Ectodermal cell (in vitro differentiated cells): ENCODE results near the gene FGD2.

ENCODE experiments used
- H3K27ac ChIP-seq: 2 replicates; pipeline ENCODE4 v1.7.0; 2013; ENCODE audit warnings: mild to moderate bottlenecking, low read depth, low read length; ENCODE audit not compliant: insufficient read depth, poor library complexity, severe bottlenecking
- H3K27me3 ChIP-seq: 2 replicates; pipeline ENCODE4 v1.7.0; 2013; ENCODE audit warnings: mild to moderate bottlenecking, low read length; ENCODE audit not compliant: insufficient read depth, control insufficient read depth, poor library complexity, severe bottlenecking
- H3K36me3 ChIP-seq: one replicate; pipeline ENCODE4 v1.7.0; 2013; ENCODE audit warnings: low read length; ENCODE audit not compliant: control insufficient read depth, insufficient read depth
- H3K4me1 ChIP-seq: one replicate; pipeline ENCODE4 v1.7.0; 2013; ENCODE audit warnings: low read length; ENCODE audit not compliant: control insufficient read depth, insufficient read depth
- H3K4me3 ChIP-seq: 2 replicates; pipeline ENCODE4 v1.7.0; 2013; ENCODE audit warnings: low read depth, low read length, control low read depth; ENCODE audit not compliant: insufficient read depth
- H3K9me3 ChIP-seq: 2 replicates; pipeline ENCODE4 v1.7.0; 2013; ENCODE audit warnings: mild to moderate bottlenecking, low read length, moderate library complexity; ENCODE audit not compliant: control insufficient read depth
- WGBS, 2 experiments: methylation state at CpG; one replicate each; pipeline ENCODE4 v1.1.7; 2013; ENCODE audit warnings: missing lambda C conversion rate in 2 of 2; 5-methylcytosine and 5-hydroxymethylcytosine counted together

FGD2 gene

DNA sequence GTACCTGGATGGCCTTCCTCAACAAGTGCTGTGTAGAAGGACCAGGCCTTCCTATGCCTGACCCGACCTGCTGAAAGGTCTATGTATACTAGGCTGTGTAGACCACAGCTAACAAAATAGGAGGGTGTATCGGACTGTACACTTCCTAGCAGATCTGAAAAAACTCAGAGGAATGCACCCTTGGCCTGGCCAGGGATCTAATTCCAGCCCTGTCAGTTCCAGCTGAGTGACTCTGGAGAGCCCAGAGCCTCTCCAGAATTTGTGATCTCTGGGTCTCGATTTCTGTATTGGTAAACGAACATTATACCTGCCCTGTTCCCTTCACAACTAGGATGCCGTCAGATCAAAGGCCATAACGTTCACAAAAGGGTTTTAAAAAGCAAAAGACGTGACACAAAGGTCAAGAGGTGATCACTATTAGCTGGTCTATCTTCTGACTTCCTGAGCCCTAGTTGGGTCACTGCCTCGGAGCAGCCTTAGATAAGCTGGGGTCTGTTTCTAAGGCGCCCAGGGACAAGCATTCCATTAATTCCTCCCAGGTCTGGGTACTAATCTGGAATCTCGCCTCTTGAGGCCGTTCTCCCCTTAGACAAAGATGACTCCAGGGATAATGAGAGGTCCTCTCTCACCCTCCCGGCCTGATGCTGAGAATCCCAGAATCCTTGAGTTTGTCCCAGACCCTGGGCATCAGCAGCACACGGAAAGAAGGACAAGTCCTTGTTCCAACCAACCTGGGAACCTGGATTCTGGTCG is 33.4 kb upstream of the FGD2 start:
- Histone ChIP-seq H3K9me3 (no peaks in the 10 kb centered on the region), H3K4me3 (no peak overlapping the region), H3K27me3 (no peaks in the 10 kb centered on the region), H3K36me3 (peaks cover 83% of the 10 kb centered on the region), H3K4me1 (no peaks in the 10 kb centered on the region), H3K27ac (no peak overlapping the region)
- 93 to 95% methylated on average over 14 of the region's 14 CpGs for WGBS, 2 experiments

DNA sequence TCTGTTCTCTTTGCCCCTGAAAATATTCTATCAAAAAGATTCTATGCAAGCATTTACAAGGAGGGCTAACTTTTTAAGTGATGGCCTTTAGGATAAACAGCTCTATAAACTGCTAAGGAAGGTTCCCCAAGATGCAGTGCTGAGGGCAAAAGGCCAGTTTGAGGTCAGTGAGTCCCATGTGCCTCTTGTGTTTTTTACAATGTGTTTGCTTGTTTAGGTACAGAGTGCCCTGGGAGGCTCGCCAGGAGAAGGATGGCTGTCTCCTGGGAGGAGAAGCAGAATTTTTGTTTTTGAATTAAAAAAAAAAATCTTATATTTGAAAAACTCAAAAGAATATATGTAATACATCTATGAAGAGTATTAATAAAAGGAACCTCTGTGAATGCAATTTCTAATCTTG is 32.3 kb upstream of the FGD2 start:
- Histone ChIP-seq H3K4me3 (no peak overlapping the region), H3K9me3 (no peaks in the 10 kb centered on the region), H3K36me3 (peaks cover 92% of the 10 kb centered on the region), H3K27me3 (no peaks in the 10 kb centered on the region), H3K4me1 (no peaks in the 10 kb centered on the region), H3K27ac (no peak overlapping the region)
- WGBS, 2 experiments, result 100% methylated on average over 1 of the region's 1 CpG; no CpG with 5 or more reads in 1 of the 2 experiments

DNA sequence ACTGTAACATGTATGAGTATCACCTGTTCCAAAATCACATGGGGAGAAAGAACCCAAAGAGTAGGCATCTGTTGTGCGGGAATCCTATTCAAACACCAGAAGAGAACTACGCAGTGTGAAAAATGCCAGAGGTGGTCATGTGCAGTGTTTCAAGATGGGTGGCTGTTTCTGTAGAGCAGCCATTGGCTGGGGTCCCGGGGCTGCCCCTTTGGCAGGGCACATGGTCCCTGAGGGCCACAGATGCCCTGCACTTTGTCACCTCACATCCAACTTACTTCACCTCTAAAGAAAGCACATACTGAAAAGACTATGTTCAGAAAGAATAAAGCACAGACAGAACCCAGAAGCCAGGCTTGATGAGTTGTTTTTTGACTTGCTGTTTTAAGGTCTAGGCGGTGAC is 31.8 kb upstream of the FGD2 start:
- Histone ChIP-seq H3K4me1 (no peaks in the 10 kb centered on the region), H3K27me3 (no peaks in the 10 kb centered on the region), H3K36me3 (peaks cover 92% of the 10 kb centered on the region), H3K4me3 (no peak overlapping the region), H3K27ac (no peak overlapping the region), H3K9me3 (no peaks in the 10 kb centered on the region)
- WGBS, 2 experiments, result 90 to 95% methylated on average over 4 of the region's 4 CpGs

DNA sequence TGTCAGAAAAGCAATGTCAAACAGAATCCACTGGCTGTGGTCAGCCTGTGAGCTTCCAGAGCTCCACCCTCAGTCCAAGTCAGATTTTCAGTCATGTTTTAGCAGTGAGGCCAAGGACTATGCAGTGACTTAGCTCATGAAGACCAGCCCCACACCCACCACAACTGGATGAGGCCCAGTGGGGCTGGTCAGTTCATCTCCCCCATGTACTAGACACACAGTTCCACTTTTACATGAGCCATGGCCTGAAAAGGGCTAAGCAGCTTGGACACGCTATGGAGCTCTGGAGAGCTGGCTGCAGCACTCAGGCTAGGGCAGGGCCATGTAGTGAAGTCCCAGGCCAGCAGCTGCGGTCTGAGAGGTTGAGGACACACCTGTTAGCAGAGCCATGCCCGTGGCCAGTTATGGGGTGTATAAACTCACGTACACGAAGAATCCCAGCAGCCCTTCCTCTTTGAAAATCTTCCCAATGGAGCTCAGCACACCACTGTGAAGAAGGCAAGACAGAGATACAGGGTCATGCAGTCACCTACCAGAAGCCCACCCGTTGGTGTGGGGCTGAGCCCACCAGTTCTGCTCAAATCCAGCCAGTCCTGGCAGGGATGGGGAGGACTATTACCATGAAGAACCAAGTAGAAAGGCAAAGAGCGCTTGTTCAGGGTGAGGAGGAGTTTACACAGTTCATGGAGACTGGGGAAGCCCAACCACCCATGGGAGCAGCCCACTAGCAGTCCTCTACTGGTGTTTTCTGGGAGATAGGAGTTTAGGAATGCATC is 30.0 kb upstream of the FGD2 start:
- Histone ChIP-seq H3K9me3 (no peaks in the 10 kb centered on the region), H3K4me3 (no peak overlapping the region), H3K4me1 (peaks cover 2% of the 10 kb centered on the region), H3K27ac (no peak overlapping the region), H3K36me3 (peaks cover 77% of the 10 kb centered on the region), H3K27me3 (no peaks in the 10 kb centered on the region)
- WGBS, 2 experiments, result 95% methylated on average over 7 of the region's 7 CpGs

DNA sequence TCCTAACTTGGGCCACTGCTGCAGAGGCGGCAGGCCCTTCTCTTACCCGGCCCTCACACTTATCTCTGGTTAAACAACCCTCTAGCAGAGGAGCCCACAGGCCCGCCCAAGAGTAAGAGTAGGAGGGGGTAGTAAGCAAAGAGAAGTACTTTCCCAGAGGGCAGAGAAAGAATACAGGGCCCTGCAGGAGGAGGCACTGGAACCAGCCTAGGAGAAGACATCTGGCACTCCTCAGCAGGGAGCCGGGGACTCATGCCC is 29.5 kb upstream of the FGD2 start:
- Histone ChIP-seq H3K36me3 (peaks cover 72% of the 10 kb centered on the region), H3K9me3 (no peaks in the 10 kb centered on the region), H3K4me1 (peaks cover 7% of the 10 kb centered on the region), H3K27me3 (no peaks in the 10 kb centered on the region), H3K4me3 (no peak overlapping the region), H3K27ac (no peak overlapping the region)
- WGBS, 2 experiments, result 95 to 99% methylated on average over 3 to 4 of the region's 4 CpGs

DNA sequence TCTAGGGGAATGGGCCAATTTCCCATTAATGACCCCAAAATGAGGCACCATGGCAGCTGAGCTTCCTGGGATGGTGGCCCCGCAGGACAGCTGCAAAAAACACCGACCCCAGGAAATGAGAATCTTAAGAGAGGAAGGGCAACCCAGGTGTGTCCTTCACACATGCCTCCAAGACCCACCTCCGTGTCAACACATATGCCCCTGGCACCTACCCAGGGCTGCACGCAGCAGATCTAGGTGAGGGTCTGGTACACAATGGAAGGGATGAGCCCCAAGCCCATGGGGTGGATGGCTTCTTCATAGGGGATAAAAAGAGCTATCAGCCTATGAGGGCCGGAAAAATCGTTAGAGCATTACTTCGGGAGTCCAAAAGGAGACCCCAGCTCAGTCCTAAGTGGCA is 28.9 kb upstream of the FGD2 start:
- H3K4me1 ChIP-seq, result peaks cover 13% of the 10 kb centered on the region
- no peaks in the 10 kb centered on the region for H3K27me3 ChIP-seq
- H3K36me3 ChIP-seq, result peaks cover 68% of the 10 kb centered on the region
- H3K9me3 ChIP-seq, result no peaks in the 10 kb centered on the region
- WGBS, 2 experiments, result 96 to 97% methylated on average over 7 of the region's 7 CpGs
- H3K4me3 ChIP-seq, result no peak overlapping the region
- H3K27ac ChIP-seq, result no peak overlapping the region

DNA sequence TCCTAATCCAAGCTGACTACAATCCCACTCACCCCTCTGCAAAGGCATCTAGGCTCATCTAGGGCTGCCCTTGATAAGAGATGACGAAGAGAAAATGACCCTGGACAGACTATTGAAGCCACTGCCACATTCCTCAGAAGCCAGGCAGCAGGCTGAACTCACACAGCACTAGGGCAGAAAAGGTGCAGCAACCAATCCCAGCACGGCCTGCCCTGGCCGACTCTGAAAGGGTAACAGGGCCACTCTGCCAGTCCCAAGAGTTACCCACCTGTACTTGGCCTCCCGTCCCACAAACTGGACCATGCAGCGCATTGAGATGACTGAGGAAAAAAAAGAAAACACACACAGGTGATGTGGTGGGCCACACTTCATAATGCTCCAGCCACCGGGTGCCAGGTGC is 28.5 kb upstream of the FGD2 start:
- H3K9me3 ChIP-seq, result no peaks in the 10 kb centered on the region
- peaks cover 64% of the 10 kb centered on the region for H3K36me3 ChIP-seq
- no peak overlapping the region for H3K4me3 ChIP-seq
- no peaks in the 10 kb centered on the region for H3K27me3 ChIP-seq
- 93 to 94% methylated on average over 6 of the region's 6 CpGs for WGBS, 2 experiments
- no peak overlapping the region for H3K27ac ChIP-seq
- peaks cover 17% of the 10 kb centered on the region for H3K4me1 ChIP-seq

DNA sequence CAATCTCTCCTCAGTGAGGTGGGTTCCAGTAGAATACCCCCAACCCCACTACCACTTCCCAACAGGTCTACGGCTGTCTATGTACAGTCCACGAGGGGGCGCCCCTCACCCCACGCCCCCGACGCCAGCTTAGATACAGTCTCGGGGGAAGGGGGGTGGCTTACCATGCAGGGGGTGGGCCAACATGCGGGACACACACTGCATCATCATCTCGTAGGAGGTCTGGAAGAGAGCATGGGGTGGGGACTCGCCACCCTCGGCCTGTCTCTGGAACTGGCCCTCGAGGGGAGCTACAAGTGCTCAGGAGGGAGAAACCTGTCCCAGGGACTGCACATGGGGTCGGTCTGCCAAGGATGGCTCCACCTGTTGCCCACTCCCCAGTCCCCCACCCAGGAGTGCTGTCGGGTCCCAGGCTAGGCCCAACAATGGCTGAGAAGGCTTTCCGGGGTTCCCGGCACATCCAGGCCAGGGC is 27.9 kb upstream of the FGD2 start:
- H3K27me3 ChIP-seq, result no peaks in the 10 kb centered on the region
- no peak overlapping the region for H3K4me3 ChIP-seq
- H3K27ac ChIP-seq, result no peak overlapping the region
- H3K9me3 ChIP-seq, result no peaks in the 10 kb centered on the region
- peaks cover 58% of the 10 kb centered on the region for H3K36me3 ChIP-seq
- H3K4me1 ChIP-seq, result peaks cover 19% of the 10 kb centered on the region
- 88 to 91% methylated on average over 16 of the region's 16 CpGs for WGBS, 2 experiments

DNA sequence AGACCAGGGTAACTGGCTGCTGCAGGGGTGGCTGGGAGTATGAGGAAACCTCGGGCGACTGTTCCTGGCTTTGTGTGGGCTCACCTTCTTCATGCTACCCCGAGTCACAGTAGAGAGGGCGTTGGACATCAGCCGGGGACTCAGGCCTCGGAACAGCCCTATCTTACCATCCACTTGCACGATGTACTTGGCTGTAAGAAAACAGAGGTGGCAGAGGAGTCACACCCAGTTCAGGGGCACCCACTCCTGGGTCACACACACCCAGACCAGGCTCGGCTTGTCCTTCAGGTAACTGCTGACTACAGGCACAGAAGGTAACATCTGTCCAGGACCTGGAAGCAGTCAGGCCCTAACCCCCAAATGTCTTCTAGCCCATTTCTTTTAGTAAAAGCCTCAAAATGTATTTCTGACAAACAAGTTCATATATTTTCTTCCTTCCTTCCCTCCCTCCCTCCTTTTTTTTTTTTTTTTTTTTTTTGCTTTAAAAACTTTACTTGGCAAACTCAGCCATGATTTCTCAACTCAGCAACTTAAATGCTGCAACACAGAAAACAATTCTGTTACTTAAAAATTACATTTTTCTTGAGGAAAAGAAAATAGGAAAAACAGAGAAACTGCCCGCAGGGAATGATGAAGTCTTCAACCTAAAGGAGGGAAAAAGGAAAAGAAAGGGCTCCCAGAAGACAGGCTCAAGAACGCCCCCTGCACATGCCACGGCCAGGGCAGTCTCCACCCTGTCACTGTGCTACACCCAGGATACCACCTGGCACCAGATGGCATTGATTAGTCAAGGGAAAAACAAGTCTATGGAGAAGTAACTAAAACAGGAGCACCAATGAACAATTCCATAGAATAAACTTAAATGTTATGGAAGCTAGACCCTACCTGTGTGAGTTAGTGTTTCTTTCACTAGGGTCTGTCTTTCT is 26.8 kb upstream of the FGD2 start:
- H3K4me3 ChIP-seq, result no peak overlapping the region
- WGBS, 2 experiments, result 92 to 96% methylated on average over 11 of the region's 11 CpGs
- H3K27me3 ChIP-seq, result no peaks in the 10 kb centered on the region
- H3K4me1 ChIP-seq, result peaks cover 24% of the 10 kb centered on the region
- H3K27ac ChIP-seq, result no peak overlapping the region
- H3K36me3 ChIP-seq, result peaks cover 48% of the 10 kb centered on the region
- no peaks in the 10 kb centered on the region for H3K9me3 ChIP-seq

DNA sequence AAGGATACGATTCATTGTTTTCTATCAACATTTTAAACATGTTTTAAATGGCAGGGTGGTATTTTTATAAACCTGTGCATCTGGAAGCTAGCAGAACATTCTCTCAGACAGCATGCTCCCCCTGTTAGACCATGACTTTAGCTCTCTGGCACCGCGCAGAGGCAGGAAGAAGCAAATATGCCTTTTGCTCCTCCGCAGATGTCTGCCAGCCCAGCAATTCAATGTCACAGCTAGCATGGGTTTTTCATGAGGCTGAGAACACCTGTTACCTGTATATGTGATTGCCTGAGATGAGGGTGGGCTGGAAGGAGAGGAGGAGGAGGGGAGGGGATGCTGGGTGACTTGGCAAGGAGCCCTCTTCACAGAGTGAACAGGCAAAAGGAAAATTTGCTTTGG is 26.1 kb upstream of the FGD2 start:
- Histone ChIP-seq H3K9me3 (no peaks in the 10 kb centered on the region), H3K27me3 (no peaks in the 10 kb centered on the region), H3K27ac (no peak overlapping the region), H3K4me1 (peaks cover 31% of the 10 kb centered on the region), H3K36me3 (peaks cover 45% of the 10 kb centered on the region), H3K4me3 (no peak overlapping the region)
- WGBS, 2 experiments, result 88% methylated on average over 3 to 4 of the region's 4 CpGs
